AG09319 (cell line): ENCODE results near the gene NUDC.

Experiments used
- DNase-seq: peaks from one replicate; pipeline ENCODE4 v3.0.0-alpha.2; 2010; ENCODE audit warnings: low read depth; ENCODE audit errors: extremely low read depth
- CTCF ChIP-seq: IDR thresholded peaks from 2 replicates; pipeline ENCODE4 v1.5.1; 2011; ENCODE audit warnings: low read depth, mild to moderate bottlenecking, inconsistent platforms, low read length, moderate library complexity

Gene NUDC

GRCh38 chr1:26913389-26913753, 8.2 kb upstream of the NUDC start:
- no peak for TF ChIP-seq CTCF
- no peak for DNase-seq

- no peak for TF ChIP-seq CTCF
- no peak for DNase-seq
Measured at GRCh38 chr1:26913754-26914619, 7.6 kb upstream of the NUDC start, which contains the start of gene NR0B2. NR0B2 (minus strand) TSS chr1:26913975; CDS start chr1:26913940, 35 bp downstream.

GRCh38 chr1:26915204-26915842, 6.2 kb upstream of the NUDC start:
- no peak for DNase-seq
- no peak for TF ChIP-seq CTCF

- no peak for TF ChIP-seq CTCF
- DNase-seq: no peak
Measured at GRCh38 chr1:26921126-26921539, 410 bp upstream of the NUDC start.

GRCh38 chr1:26922431-26922729, 837 bp downstream of the NUDC start:
- TF ChIP-seq CTCF: no peak
- no peak for DNase-seq

- no peak for TF ChIP-seq CTCF
- no peak for DNase-seq
Measured at GRCh38 chr1:26922901-26923300, 1.4 kb downstream of the NUDC start.

GRCh38 chr1:26923711-26924110, 2.2 kb downstream of the NUDC start:
- TF ChIP-seq CTCF: no peak

More at GRCh38 chr1:26923711-26924110, 2.2 kb downstream of the NUDC start:
- DNase-seq: no peak
